AG08395 (cell line): ENCODE data around the gene ARID4B.

Experiments used
- DNase-seq: peaks from one replicate; pipeline ENCODE4 v3.0.0; 2012; ENCODE audit warnings: mixed read lengths, low spot score

The ARID4B gene

DNA sequence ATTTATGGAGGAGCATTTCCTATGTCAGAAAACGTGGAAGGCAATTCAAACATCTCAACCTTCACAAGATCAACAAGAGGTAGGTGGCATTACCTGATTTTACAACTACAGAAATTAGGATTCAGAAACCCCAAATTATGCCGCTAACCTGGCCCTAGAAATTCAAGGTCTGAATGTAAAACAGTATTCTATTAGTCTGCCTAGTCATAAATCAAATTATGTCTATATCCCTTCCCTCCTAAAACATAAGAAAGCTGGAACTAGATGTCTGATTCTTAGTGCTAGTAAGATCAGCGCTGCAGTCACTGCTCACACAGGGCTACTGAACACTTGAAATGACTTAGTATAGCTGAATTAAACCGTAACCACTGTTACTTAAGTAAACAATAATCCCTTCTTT is 200.8 kb downstream of the ARID4B start:
- DNase-seq = no peak

DNA sequence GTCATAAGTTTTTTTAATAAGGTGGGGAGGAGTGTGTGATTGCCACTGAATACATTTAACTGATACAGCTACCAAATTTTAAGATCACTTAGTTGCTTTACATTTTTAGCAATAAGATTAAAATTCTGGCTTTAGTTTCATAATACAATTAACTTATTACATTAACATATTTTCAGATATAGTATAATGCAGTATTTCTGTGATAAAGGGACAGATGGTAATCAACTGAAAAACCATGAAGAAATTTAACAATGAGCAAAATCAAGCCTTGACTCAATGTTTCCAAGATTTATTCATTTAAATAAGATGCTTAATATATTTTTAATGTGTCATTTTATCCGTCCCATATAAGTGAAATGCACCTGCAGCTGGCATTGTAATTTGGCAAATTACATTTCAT is 203.3 kb downstream of the ARID4B start:
- DNase-seq = no peak

DNA sequence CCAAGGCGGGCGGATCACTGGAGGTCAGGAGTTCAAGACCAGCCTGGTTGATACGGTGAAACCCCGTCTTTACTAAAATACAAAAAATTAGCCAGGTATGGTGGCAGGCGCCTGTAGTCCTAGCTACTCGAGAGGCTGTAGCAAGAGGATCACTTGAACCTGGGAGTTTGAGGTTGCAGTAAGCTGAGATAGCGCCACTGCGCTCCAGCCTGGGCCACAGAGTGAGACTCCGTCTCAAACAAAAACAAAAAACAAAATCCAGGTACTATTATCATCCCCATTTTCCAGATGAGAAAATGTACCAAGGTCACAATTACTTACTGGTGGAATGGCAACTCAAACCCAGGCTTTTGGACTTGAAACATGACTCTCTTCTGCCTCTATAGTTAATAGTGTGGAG is 203.9 kb downstream of the ARID4B start:
- no peak for DNase-seq

DNA sequence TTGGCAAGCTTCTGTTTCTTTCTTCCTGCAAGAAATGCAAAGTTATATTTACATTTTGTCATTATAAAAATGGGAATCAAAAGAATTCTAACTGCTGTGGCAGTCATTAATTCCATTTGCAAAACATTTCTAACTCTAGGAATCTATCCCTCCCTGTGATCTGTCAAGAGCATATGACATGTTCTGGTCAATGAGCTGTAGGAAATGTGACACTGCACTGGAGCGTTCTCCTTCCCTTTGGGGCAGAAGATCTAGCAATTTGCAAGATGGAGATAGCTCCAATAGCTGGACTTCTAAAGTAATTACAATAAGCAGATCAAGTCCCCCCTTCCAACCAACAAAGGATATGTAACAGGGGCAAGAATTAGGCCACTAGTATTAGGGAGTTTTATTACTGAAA is 205.6 kb downstream of the ARID4B start:
- no peak for DNase-seq
